Measurements from ENCODE around the gene RPL13. TPM values are rescaled to one million over a fixed set of nuclear protein-coding genes. Genes with fewer than 3 reads are reported as not detected.

The RPL13 gene
- total and polyA plus RNA-seq, 4 donors: 699 to 2,663 (median 1,571) TPM

- H3K9ac ChIP-seq (ENCODE audit: low read depth in 1 of 2, low read length in 2 of 2): no peak overlapping the region
- no peak overlapping the region for H3K27ac ChIP-seq (ENCODE audit: low read depth in 1 of 2, low read length in 2 of 2)
- 94% methylated on average over 18 of the region's 18 CpGs for WGBS
- TF ChIP-seq SP1 (IDR thresholded peaks at IDR 0.05) (no peak), JUND (IDR thresholded peaks at IDR 0.05) (no peak), FOXA2 (IDR thresholded peaks at IDR 0.05) (no peak), TAF1 (conservative IDR thresholded peaks at IDR 0.05) (no peak), HNF4A (conservative IDR thresholded peaks at IDR 0.05) (no peak), FOXA1 (IDR thresholded peaks at IDR 0.05) (no peak), RXRA (IDR thresholded peaks at IDR 0.05) (no peak), YY1 (IDR thresholded peaks at IDR 0.05) (no peak), EGR1 (IDR thresholded peaks at IDR 0.05; ENCODE audit: low read depth in 2 of 2) (no peak), RAD21 (IDR thresholded peaks at IDR 0.05) (no peak), MAX (IDR thresholded peaks at IDR 0.05) (no peak), GABPA (IDR thresholded peaks at IDR 0.05 in 1 of 2, conservative IDR thresholded peaks at IDR 0.05 in 1 of 2) (no peak), ZBTB33 (IDR thresholded peaks at IDR 0.05) (no peak), CTCF (IDR thresholded peaks at IDR 0.05; ENCODE audit: low read depth, low read length, missing input control) (no peak), NR2F2 (IDR thresholded peaks at IDR 0.05) (no peak)
- TF ChIP-seq, protein P1, sequence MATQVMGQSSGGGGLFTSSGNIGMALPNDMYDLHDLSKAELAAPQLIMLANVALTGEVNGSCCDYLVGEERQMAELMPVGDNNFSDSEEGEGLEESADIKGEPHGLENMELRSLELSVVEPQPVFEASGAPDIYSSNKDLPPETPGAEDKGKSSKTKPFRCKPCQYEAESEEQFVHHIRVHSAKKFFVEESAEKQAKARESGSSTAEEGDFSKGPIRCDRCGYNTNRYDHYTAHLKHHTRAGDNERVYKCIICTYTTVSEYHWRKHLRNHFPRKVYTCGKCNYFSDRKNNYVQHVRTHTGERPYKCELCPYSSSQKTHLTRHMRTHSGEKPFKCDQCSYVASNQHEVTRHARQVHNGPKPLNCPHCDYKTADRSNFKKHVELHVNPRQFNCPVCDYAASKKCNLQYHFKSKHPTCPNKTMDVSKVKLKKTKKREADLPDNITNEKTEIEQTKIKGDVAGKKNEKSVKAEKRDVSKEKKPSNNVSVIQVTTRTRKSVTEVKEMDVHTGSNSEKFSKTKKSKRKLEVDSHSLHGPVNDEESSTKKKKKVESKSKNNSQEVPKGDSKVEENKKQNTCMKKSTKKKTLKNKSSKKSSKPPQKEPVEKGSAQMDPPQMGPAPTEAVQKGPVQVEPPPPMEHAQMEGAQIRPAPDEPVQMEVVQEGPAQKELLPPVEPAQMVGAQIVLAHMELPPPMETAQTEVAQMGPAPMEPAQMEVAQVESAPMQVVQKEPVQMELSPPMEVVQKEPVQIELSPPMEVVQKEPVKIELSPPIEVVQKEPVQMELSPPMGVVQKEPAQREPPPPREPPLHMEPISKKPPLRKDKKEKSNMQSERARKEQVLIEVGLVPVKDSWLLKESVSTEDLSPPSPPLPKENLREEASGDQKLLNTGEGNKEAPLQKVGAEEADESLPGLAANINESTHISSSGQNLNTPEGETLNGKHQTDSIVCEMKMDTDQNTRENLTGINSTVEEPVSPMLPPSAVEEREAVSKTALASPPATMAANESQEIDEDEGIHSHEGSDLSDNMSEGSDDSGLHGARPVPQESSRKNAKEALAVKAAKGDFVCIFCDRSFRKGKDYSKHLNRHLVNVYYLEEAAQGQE (IDR thresholded peaks at IDR 0.05): no peak
- peaks cover 0 to 3% (median 0%) of the 10 kb centered on the region in 4 donors for H3K27me3 ChIP-seq (ENCODE audit: control insufficient read depth in 4 of 4, insufficient read depth in 4 of 4, low read length in 3 of 4)
- no peak overlapping the region for H3K4me3 ChIP-seq (ENCODE audit: low read depth in 1 of 3, low read length in 3 of 3)
- H3K4me1 ChIP-seq (ENCODE audit: control insufficient read depth in 4 of 4, insufficient read depth in 4 of 4, low read length in 3 of 4): peaks cover 6 to 19% (median 15%) of the 10 kb centered on the region in 4 donors
- H3K9me3 ChIP-seq (ENCODE audit: control insufficient read depth in 4 of 4, low read length in 3 of 4): no peaks in the 10 kb centered on the region
- DNase-seq (ENCODE audit: low spot score): no peak
- H3K36me3 ChIP-seq (ENCODE audit: control insufficient read depth in 4 of 4, insufficient read depth in 3 of 4, low read depth in 1 of 4, low read length in 3 of 4): no peaks in the 10 kb centered on the region
Measured at GRCh38 chr16:89571636-89572035, 11.2 kb downstream of the RPL13 start.

DNA sequence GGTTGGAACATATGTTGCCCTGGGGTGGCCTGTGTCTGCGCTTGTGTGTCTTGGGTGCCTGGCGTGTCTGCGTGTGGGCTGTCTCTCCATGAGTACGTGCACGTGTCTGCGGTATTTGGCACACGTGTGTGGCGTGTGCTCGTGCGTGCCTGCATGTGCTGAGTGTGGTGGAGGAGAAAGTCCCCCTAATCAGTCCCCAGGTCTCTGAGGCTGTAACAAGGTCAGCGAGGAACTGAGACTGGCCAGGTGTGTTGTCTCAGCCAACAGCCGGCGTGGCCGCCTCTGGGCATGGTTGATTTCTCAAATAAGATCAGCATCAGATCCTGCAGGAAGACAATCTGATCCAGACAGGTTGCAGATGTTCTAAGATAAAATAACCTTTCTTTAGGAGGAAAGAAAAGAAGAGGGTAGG is 11.6 kb downstream of the RPL13 start:
- Histone ChIP-seq H3K27me3 (ENCODE audit: control insufficient read depth in 4 of 4, insufficient read depth in 4 of 4, low read length in 3 of 4) (peaks cover 0 to 3% (median 0%) of the 10 kb centered on the region in 4 donors), H3K4me1 (ENCODE audit: control insufficient read depth in 4 of 4, insufficient read depth in 4 of 4, low read length in 3 of 4) (peaks cover 6 to 19% (median 15%) of the 10 kb centered on the region in 4 donors), H3K9me3 (ENCODE audit: control insufficient read depth in 4 of 4, low read length in 3 of 4) (no peaks in the 10 kb centered on the region), H3K27ac (ENCODE audit: low read depth in 1 of 2, low read length in 2 of 2) (no peak overlapping the region), H3K4me3 (ENCODE audit: low read depth in 1 of 3, low read length in 3 of 3) (no peak overlapping the region), H3K36me3 (ENCODE audit: control insufficient read depth in 4 of 4, insufficient read depth in 3 of 4, low read depth in 1 of 4, low read length in 3 of 4) (no peaks in the 10 kb centered on the region), H3K9ac (ENCODE audit: low read depth in 1 of 2, low read length in 2 of 2) (no peak overlapping the region)
- WGBS: 81% methylated on average over 14 of the region's 14 CpGs
- no peak for DNase-seq (ENCODE audit: low spot score)
- no peak for TF ChIP-seq CTCF (IDR thresholded peaks at IDR 0.05; ENCODE audit: low read depth, low read length, missing input control)
- no peak for TF ChIP-seq ATF3 (IDR thresholded peaks at IDR 0.05)
- no peak for TF ChIP-seq MAX (IDR thresholded peaks at IDR 0.05)
- TF ChIP-seq SP1 (IDR thresholded peaks at IDR 0.05): no peak
- TF ChIP-seq RXRA (IDR thresholded peaks at IDR 0.05): no peak
- no peak for TF ChIP-seq GABPA (IDR thresholded peaks at IDR 0.05 in 1 of 2, conservative IDR thresholded peaks at IDR 0.05 in 1 of 2)
- TF ChIP-seq HNF4G (IDR thresholded peaks at IDR 0.05): no peak
- TF ChIP-seq FOXA1 (IDR thresholded peaks at IDR 0.05): no peak
- no peak for TF ChIP-seq YY1 (IDR thresholded peaks at IDR 0.05)
- no peak for TF ChIP-seq TAF1 (conservative IDR thresholded peaks at IDR 0.05)
- TF ChIP-seq FOXA2 (IDR thresholded peaks at IDR 0.05): no peak
- no peak for TF ChIP-seq JUND (IDR thresholded peaks at IDR 0.05)
- no peak for TF ChIP-seq ZBTB33 (IDR thresholded peaks at IDR 0.05)
